HepG2 (cell line): ENCODE measurements around the gene CEACAM5. TPM values are rescaled to one million over a fixed set of nuclear protein-coding genes. Genes with fewer than 3 reads are reported as not detected.
"Not testable (repeated sequence)": the region's sequence is repeated elsewhere in the genome, so short reads cannot be mapped to it uniquely, and the experiment has no call there.

ENCODE experiments used
- ATAC-seq: fragments of 200-7000 bp; cut with Tn5 transposase; 3 replicates; pipeline ENCODE4 v1.9.1; 2020; ENCODE audit warnings: mild to moderate bottlenecking, moderate library complexity
- BruUV-seq: library from RNA; stranded (reverse); fragments of 400-500 nt; replicated peaks from 2 replicates; lab custom pipeline; 2021; lab: Mats Ljungman, UMichigan
- CTCF ChIA-PET: fragments of 300-600 bp; formaldehyde crosslinking; extraction: SDS; loops from one replicate; lab custom pipeline; 2021; ENCODE audit warnings: low total read pairs, inconsistent platforms, low intra/inter-chr PET ratio; lab: Yijun Ruan, JAX
- POLR2A ChIA-PET: fragments of 350-600 bp; sonication (Branson Sonifier 250); formaldehyde crosslinking; loops from one replicate; lab custom pipeline; 2020; ENCODE audit warnings: antibody characterized with exemption, inconsistent platforms; lab: Yijun Ruan, JAX
- DNase-seq: peaks from one replicate; pipeline ENCODE4 v3.0.0-alpha.2; 2015; ENCODE audit warnings: low spot score
- FAIRE-seq: peaks from 3 replicates; lab custom pipeline; 2011; peaks lifted over from hg19 to GRCh38; lab: Jason Lieb, UNC
- H2AFZ ChIP-seq: one replicate; pipeline ENCODE4 v1.6.1; 2011; ENCODE audit warnings: low read length, inconsistent platforms
- H3K27ac ChIP-seq: fragments of 300-600 bp; 3 replicates; pipeline ENCODE4 v1.8.0; 2011; ENCODE audit warnings: mixed run types, mild to moderate bottlenecking, mixed read lengths, low read length, inconsistent platforms; ENCODE audit not compliant: insufficient read depth; ENCODE audit errors: extremely low read length
- H3K27me3 ChIP-seq, 2 experiments: fragments of 200-600 bp in 1 of 2; 2 replicates in 1 of 2; 3 replicates in 1 of 2; pipeline versions ENCODE4 v1.6.0 to v1.8.0; 2011; ENCODE audit warnings: low read length in 2 of 2, mild to moderate bottlenecking in 2 of 2, moderate library complexity in 2 of 2, inconsistent platforms in 1 of 2; ENCODE audit not compliant: insufficient read depth in 2 of 2, control insufficient read depth in 1 of 2
- H3K36me3 ChIP-seq, 2 experiments: fragments of 200-600 bp in 1 of 2; replicated peaks in 1 of 2; 2 replicates in 1 of 2; 3 replicates in 1 of 2; pipeline versions ENCODE4 v1.5.1 to v1.8.0; 2011; ENCODE audit warnings: low read length in 2 of 2, inconsistent platforms in 1 of 2; ENCODE audit not compliant: insufficient read depth in 2 of 2, control insufficient read depth in 1 of 2
- H3K4me1 ChIP-seq: 2 replicates; pipeline ENCODE4 v1.5.1; 2012; ENCODE audit warnings: low read length, inconsistent platforms; ENCODE audit not compliant: insufficient read depth
- H3K4me2 ChIP-seq: 2 replicates; pipeline ENCODE4 v1.6.0; 2011; ENCODE audit warnings: low read depth, low read length, inconsistent platforms
- H3K4me3 ChIP-seq, 3 experiments: fragments of 200-600 bp in 1 of 3; sonication (generic), shearing (Covaris generic) in 1 of 3; replicated peaks in 1 of 3; 2 replicates each; pipeline ENCODE4 v1.5.1; 2011 to 2016; ENCODE audit warnings: low read length in 3 of 3, inconsistent platforms in 2 of 3, low read depth in 2 of 3, mild to moderate bottlenecking in 2 of 3, control low read depth in 1 of 3, mixed read lengths in 1 of 3; ENCODE audit not compliant: insufficient read depth in 1 of 3
- H3K79me2 ChIP-seq: one replicate; pipeline ENCODE4 v1.6.1; 2011; ENCODE audit warnings: low read length, inconsistent platforms; ENCODE audit not compliant: insufficient read depth
- H3K9ac ChIP-seq: 2 replicates; pipeline ENCODE4 v1.6.0; 2011; ENCODE audit warnings: mild to moderate bottlenecking, low read depth, low read length, inconsistent platforms; ENCODE audit not compliant: insufficient read depth
- H3K9me3 ChIP-seq: 2 replicates; pipeline ENCODE4 v1.5.1; 2012; ENCODE audit warnings: mild to moderate bottlenecking, low read length
- H4K20me1 ChIP-seq: 2 replicates; pipeline ENCODE4 v1.6.0; 2011; ENCODE audit warnings: inconsistent platforms, mild to moderate bottlenecking, low read length, moderate library complexity; ENCODE audit not compliant: insufficient read depth
- MNT ChIP-seq: fragments of 450-650 bp; IDR thresholded peaks from 2 replicates; pipeline ENCODE4 v1.6.1; 2016
- ZNF431 ChIP-seq: sonication (generic); formaldehyde crosslinking; IDR thresholded peaks from 2 replicates; pipeline ENCODE4 v1.9.0; 2022; ENCODE audit warnings: missing genetic modification reagents, low read depth, mild to moderate bottlenecking, borderline replicate concordance
- WGBS: methylation state at CpG from one replicate; pipeline ENCODE4 v1.1.6; 2017; ENCODE audit warnings: low lambda C conversion rate; 5-methylcytosine and 5-hydroxymethylcytosine counted together
- in situ Hi-C: cut with HindIII; loops from 2 replicates; pipeline ENCODE4 v1.10.0; 2017; ENCODE audit warnings: low pct_unique_long_range_greater_than_20kb; ENCODE audit not compliant: extremely low pct_ligation_motif_present
- intact Hi-C: fragments of 100-400 bp; cut with micrococcal nuclease; formaldehyde crosslinking; loops from one replicate; pipeline ENCODE4 v1.10.0; 2022; ENCODE audit not compliant: unreplicated experiment
- polyA plus RNA-seq, 8 experiments: library from polyadenylated mRNA; depleted of rRNA in 3 of 8; stranded (reverse) in 7 of 8; unstranded in 1 of 8; fragments of >200 nt; fragmentation: Illumina TruSeq in 4 of 8; extraction: Trizol in 4 of 8; gene quantifications; 2 replicates each; pipeline versions ENCODE4 v1.2.1 to v1.2.3, GENCODE V29; 2011 to 2016; ENCODE audit warnings: low read depth in 4 of 8, missing spikeins in 1 of 8, mixed read lengths in 1 of 8; ENCODE audit not compliant: insufficient read depth in 1 of 8
- total RNA-seq, 5 experiments: library from RNA; depleted of rRNA; stranded (reverse); fragments of >200 nt; fragmentation: Illumina TruSeq; extraction: Trizol; gene quantifications; 2 replicates each; pipeline ENCODE4 v1.2.3, GENCODE V29; 2016; ENCODE audit warnings: low read depth in 1 of 5

Gene CEACAM5
- total and polyA plus RNA-seq, 2 of the 13 experiments (the other 11 are each of a cell fraction or from before 2014, with no cell fraction given) = not detected

- H3K4me2 ChIP-seq = no peak overlapping the region
- H3K4me3 ChIP-seq = no peak overlapping the region
- no peaks in the 10 kb centered on the region for H3K4me1 ChIP-seq
- H3K79me2 ChIP-seq = no peaks in the 10 kb centered on the region
- ChIA-PET CTCF (no interaction called here), POLR2A (no interaction called here)
- peaks cover 0 to 14% of the 10 kb centered on the region in 2 experiments; a peak in 2 of 5 replicates for H3K27me3 ChIP-seq
- 0% methylated on average over 3 of the region's 3 CpGs for WGBS
- BruUV-seq = no TSS peak
- no peak for TF ChIP-seq MNT
- TF ChIP-seq ZNF431 (CRISPR knock-in tag) = no peak
- TF ChIP-seq, all 625 proteins: peak for 0
- intact Hi-C loops = no loop called here
- Histone ChIP-seq H3K9me3 (no peaks in the 10 kb centered on the region), H2AFZ (no peak overlapping the region), H3K36me3 (no peaks in the 10 kb centered on the region), H4K20me1 (no peaks in the 10 kb centered on the region), H3K9ac (no peak overlapping the region), H3K27ac (no peak overlapping the region)
- in situ Hi-C loops = no loop called here
- ATAC-seq (no peak), DNase-seq (no peak), FAIRE-seq (no peak)
These were observed 39.6 kb downstream of the CEACAM5 start for GRCh38 chr19:41748012-41748411.

DNA sequence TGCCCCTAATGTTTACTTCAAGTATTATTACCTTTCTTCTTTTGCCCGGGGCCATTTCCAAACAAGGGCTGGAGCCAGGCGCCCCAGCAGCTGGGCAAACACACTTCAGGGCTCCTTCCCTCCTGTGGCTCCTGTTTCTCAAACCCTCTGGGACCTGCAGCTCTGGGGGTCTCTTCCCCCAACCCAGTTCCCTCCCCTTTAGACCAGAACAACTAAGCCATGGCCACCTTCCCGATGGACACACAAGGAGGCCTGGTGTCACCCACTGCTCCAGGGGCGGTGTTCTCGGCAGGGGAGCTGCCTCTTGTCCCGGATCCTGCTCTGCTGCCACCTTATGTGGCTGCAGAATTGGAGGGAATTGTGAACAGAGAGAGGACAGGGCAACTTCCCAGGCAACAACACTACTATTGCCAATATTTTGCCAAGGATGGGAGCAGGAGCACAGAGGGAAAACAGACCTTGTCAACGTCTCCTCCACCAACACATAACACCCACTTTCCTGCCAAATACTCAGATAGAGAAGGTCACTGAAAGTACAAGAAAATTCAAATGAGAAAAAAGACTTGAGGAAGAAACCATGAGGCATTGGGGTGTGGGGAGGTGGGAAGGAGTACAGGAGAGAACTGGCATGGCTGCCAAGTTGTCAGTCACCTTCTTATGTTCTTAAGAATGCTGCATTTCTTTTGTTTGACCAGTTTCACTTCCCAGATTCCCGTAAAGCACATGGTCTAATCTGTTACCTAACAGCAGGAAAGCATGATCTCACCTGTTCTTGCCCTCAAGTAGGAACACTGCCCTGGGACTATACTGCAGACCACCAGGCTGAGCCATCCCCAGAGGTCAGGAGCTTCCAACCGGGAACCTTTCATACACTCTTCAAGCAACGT, 42.1 kb downstream of the CEACAM5 start:
- H3K27me3 ChIP-seq = peaks cover 0 to 14% of the 10 kb centered on the region in 2 experiments; a peak in 2 of 5 replicates
- H3K4me2 ChIP-seq, H2AFZ ChIP-seq, CTCF ChIA-PET, BruUV-seq, DNase-seq, FAIRE-seq, H3K9me3 ChIP-seq, intact Hi-C loops, H3K9ac ChIP-seq, H3K27ac ChIP-seq, H3K4me1 ChIP-seq, H4K20me1 ChIP-seq, ATAC-seq, H3K36me3 ChIP-seq, H3K4me3 ChIP-seq, in situ Hi-C loops, H3K79me2 ChIP-seq, POLR2A ChIA-PET: not testable (repeated sequence)
- WGBS = 3% methylated on average over 6 of the region's 10 CpGs
